H9 (cell line): ENCODE measurements around the gene LAMA3. TPM values are rescaled to one million over a fixed set of nuclear protein-coding genes. Genes with fewer than 3 reads are reported as not detected.

ENCODE experiments used
- DNase-seq: peaks from one replicate; pipeline ENCODE4 v3.0.0-alpha.2; 2017
- H2AFZ ChIP-seq: one replicate; pipeline ENCODE4 v1.6.1; 2013; ENCODE audit warnings: mild to moderate bottlenecking, low read length, control low read depth, moderate library complexity
- H2AK5ac ChIP-seq: 2 replicates; pipeline ENCODE4 v1.6.1; 2013; ENCODE audit warnings: low read length, control low read depth, mixed read lengths; ENCODE audit not compliant: insufficient read length
- H2BK120ac ChIP-seq: one replicate; pipeline ENCODE4 v1.6.1; 2013; ENCODE audit warnings: low read depth, mild to moderate bottlenecking, low read length, control low read depth, inconsistent platforms; ENCODE audit not compliant: poor library complexity, severe bottlenecking
- H2BK12ac ChIP-seq: 2 replicates; pipeline ENCODE4 v1.6.1; 2013; ENCODE audit warnings: low read length, control low read depth, mixed read lengths, low read depth; ENCODE audit not compliant: insufficient read length
- H2BK15ac ChIP-seq: 2 replicates; pipeline ENCODE4 v1.6.1; 2013; ENCODE audit warnings: low read depth, low read length, control low read depth
- H2BK20ac ChIP-seq: one replicate; pipeline ENCODE4 v1.6.1; 2013; ENCODE audit warnings: low read depth, mild to moderate bottlenecking, low read length, control low read depth, inconsistent platforms; ENCODE audit not compliant: poor library complexity, severe bottlenecking
- H2BK5ac ChIP-seq: 2 replicates; pipeline ENCODE4 v1.6.1; 2013; ENCODE audit warnings: low read length, control low read depth, mixed read lengths; ENCODE audit not compliant: insufficient read length
- H3K14ac ChIP-seq: 2 replicates; pipeline ENCODE4 v1.6.1; 2013; ENCODE audit warnings: low read length, control low read depth; ENCODE audit not compliant: insufficient read depth
- H3K18ac ChIP-seq: 2 replicates; pipeline ENCODE4 v1.6.1; 2013; ENCODE audit warnings: low read depth, mild to moderate bottlenecking, mixed read lengths, low read length, control low read depth; ENCODE audit not compliant: insufficient read length
- H3K23ac ChIP-seq: 2 replicates; pipeline ENCODE4 v1.6.1; 2013; ENCODE audit warnings: low read length, control low read depth, mixed read lengths, low read depth; ENCODE audit not compliant: insufficient read length
- H3K23me2 ChIP-seq: 2 replicates; pipeline ENCODE4 v1.6.1; 2013; ENCODE audit warnings: low read depth, mild to moderate bottlenecking, mixed read lengths, low read length, control low read depth; ENCODE audit not compliant: insufficient read length, poor library complexity, severe bottlenecking
- H3K27ac ChIP-seq: 2 replicates; pipeline ENCODE4 v1.5.1; 2013; ENCODE audit warnings: low read length, control low read depth, mixed read lengths, low read depth; ENCODE audit not compliant: insufficient read length
- H3K27me3 ChIP-seq: 2 replicates; pipeline ENCODE4 v1.6.1; 2013; ENCODE audit warnings: low read length, control low read depth, inconsistent platforms; ENCODE audit not compliant: insufficient read depth
- H3K4ac ChIP-seq: 2 replicates; pipeline ENCODE4 v1.6.1; 2013; ENCODE audit warnings: low read depth, mild to moderate bottlenecking, control low read depth, inconsistent platforms, low read length, moderate library complexity
- H3K4me1 ChIP-seq: 2 replicates; pipeline ENCODE4 v1.6.1; 2013; ENCODE audit warnings: low read length, control low read depth, inconsistent platforms; ENCODE audit not compliant: insufficient read depth
- H3K4me2 ChIP-seq: 2 replicates; pipeline ENCODE4 v1.6.1; 2013; ENCODE audit warnings: low read length, control low read depth, mixed read lengths; ENCODE audit not compliant: insufficient read length, insufficient read depth
- H3K56ac ChIP-seq: 2 replicates; pipeline ENCODE4 v1.6.1; 2013; ENCODE audit warnings: low read depth, mild to moderate bottlenecking, mixed read lengths, low read length, control low read depth; ENCODE audit not compliant: insufficient read length
- H3K79me1 ChIP-seq: 2 replicates; pipeline ENCODE4 v1.6.1; 2013; ENCODE audit warnings: low read depth, mild to moderate bottlenecking, moderate library complexity, low read length, control low read depth, inconsistent platforms; ENCODE audit not compliant: insufficient read depth, poor library complexity, severe bottlenecking
- H3K79me2 ChIP-seq: 2 replicates; pipeline ENCODE4 v1.6.1; 2013; ENCODE audit warnings: low read length, control low read depth, inconsistent platforms; ENCODE audit not compliant: insufficient read depth
- H3K9ac ChIP-seq: 2 replicates; pipeline ENCODE4 v1.6.1; 2013; ENCODE audit warnings: low read length, control low read depth, mixed read lengths; ENCODE audit not compliant: insufficient read length; ENCODE audit errors: extremely low read depth
- H3K9me3 ChIP-seq: one replicate; pipeline ENCODE4 v1.6.1; 2013; ENCODE audit warnings: low read depth, low read length, inconsistent platforms; ENCODE audit not compliant: control insufficient read depth
- H3T11ph ChIP-seq: one replicate; pipeline ENCODE4 v1.6.1; 2013; ENCODE audit warnings: mild to moderate bottlenecking, low read length, control low read depth, inconsistent platforms
- H4K20me1 ChIP-seq: one replicate; pipeline ENCODE4 v1.6.1; 2013; ENCODE audit not compliant: control insufficient read depth, insufficient read length, insufficient read depth
- H4K5ac ChIP-seq: 2 replicates; pipeline ENCODE4 v1.6.1; 2013; ENCODE audit warnings: low read depth, mild to moderate bottlenecking, mixed read lengths, low read length, control low read depth; ENCODE audit not compliant: insufficient read length
- H4K8ac ChIP-seq: replicated peaks from 2 replicates; pipeline ENCODE4 v1.6.1; 2013; ENCODE audit warnings: low read length, control low read depth, mixed read lengths, low read depth; ENCODE audit not compliant: insufficient read length
- H4K91ac ChIP-seq: 2 replicates; pipeline ENCODE4 v1.6.1; 2013; ENCODE audit warnings: low read depth, mild to moderate bottlenecking, moderate library complexity, mixed read lengths, low read length, control low read depth; ENCODE audit not compliant: insufficient read length
- H3K27ac Mint-ChIP-seq, 3 experiments: 2 replicates in 2 of 3; 3 replicates in 1 of 3; pipeline ENCODE4 v1.8.0; 2020 to 2021; ENCODE audit warnings: mixed read lengths in 3 of 3, mild to moderate bottlenecking in 1 of 3, moderate library complexity in 1 of 3
- H3K27me3 Mint-ChIP-seq: 2 replicates; pipeline ENCODE4 v1.8.0; 2021; ENCODE audit warnings: low read depth, mild to moderate bottlenecking, moderate library complexity, mixed read lengths
- H3K36me3 Mint-ChIP-seq, 3 experiments: 2 replicates in 2 of 3; 3 replicates in 1 of 3; pipeline ENCODE4 v1.8.0; 2020 to 2021; ENCODE audit warnings: low read depth in 3 of 3, mixed read lengths in 3 of 3; ENCODE audit not compliant: insufficient read depth in 1 of 3
- H3K4me1 Mint-ChIP-seq, 2 experiments: 2 replicates each; pipeline ENCODE4 v1.8.0; 2020; ENCODE audit warnings: mixed read lengths in 2 of 2
- H3K4me3 Mint-ChIP-seq, 2 experiments: 2 replicates in 1 of 2; 3 replicates in 1 of 2; pipeline ENCODE4 v1.8.0; 2020 to 2021; ENCODE audit warnings: mild to moderate bottlenecking in 2 of 2, mixed read lengths in 2 of 2, moderate library complexity in 1 of 2
- H3K9me3 Mint-ChIP-seq, 2 experiments: 2 replicates in 1 of 2; 3 replicates in 1 of 2; pipeline ENCODE4 v1.8.0; 2020; ENCODE audit warnings: mild to moderate bottlenecking in 2 of 2, mixed read lengths in 2 of 2, moderate library complexity in 1 of 2
- CTCF ChIP-seq: fragments of 200-600 bp; sonication (generic); conservative IDR thresholded peaks from 3 replicates; pipeline ENCODE4 v1.8.0; 2021; ENCODE audit warnings: antibody characterized with exemption, mild to moderate bottlenecking
- WGBS: extraction: QIAGEN DNeasy Blood & Tissue Kit; methylation state at CpG from one replicate; pipeline ENCODE4 v1.1.7; 2013; ENCODE audit warnings: missing lambda C conversion rate, low lambda C conversion rate, mixed read lengths; ENCODE audit not compliant: insufficient read length; ENCODE audit errors: extremely low coverage; 5-methylcytosine and 5-hydroxymethylcytosine counted together
- total RNA-seq: library from RNA; stranded (reverse); gene quantifications from 2 replicates; pipeline ENCODE4 v1.2.1, GENCODE V29; 2021

The LAMA3 gene
- total RNA-seq, 1 experiment from 2014 or later, result 0.33 TPM

- H3K9ac ChIP-seq, result no peak overlapping the region
- no peak overlapping the region for H3K27ac Mint-ChIP-seq
These were observed 29.0 kb downstream of the LAMA3 start for GRCh38 chr18:23718243-23718720.

More at GRCh38 chr18:23718243-23718720, 29.0 kb downstream of the LAMA3 start:
- H4K91ac ChIP-seq, result no peak overlapping the region
- no peak overlapping the region for H3T11ph ChIP-seq
- no peak for TF ChIP-seq CTCF
- H2BK15ac ChIP-seq, result no peak overlapping the region
- no peak overlapping the region for H2AFZ ChIP-seq
- no peak overlapping the region for H2BK12ac ChIP-seq
- DNase-seq, result no peak
- no peak overlapping the region for H2BK20ac ChIP-seq
- Mint-ChIP-seq H3K9me3 (no peaks in the 10 kb centered on the region), H3K4me3 (no peak overlapping the region), H3K27me3 (no peaks in the 10 kb centered on the region), H3K4me1 (peaks cover 9 to 12% of the 10 kb centered on the region in 2 experiments; a peak in 3 of 4 replicates), H3K36me3 (no peaks in the 10 kb centered on the region)
- no peak overlapping the region for H3K27ac ChIP-seq
- H3K56ac ChIP-seq, result no peak overlapping the region
- no peaks in the 10 kb centered on the region for H3K9me3 ChIP-seq
- H3K18ac ChIP-seq, result no peak overlapping the region
- no peak overlapping the region for H2BK120ac ChIP-seq
- no peaks in the 10 kb centered on the region for H3K79me1 ChIP-seq
- no peak overlapping the region for H3K23ac ChIP-seq
- no peaks in the 10 kb centered on the region for H4K20me1 ChIP-seq
- no peak overlapping the region for H3K4me2 ChIP-seq
- no peaks in the 10 kb centered on the region for H3K79me2 ChIP-seq
- no peaks in the 10 kb centered on the region for H3K27me3 ChIP-seq
- no peaks in the 10 kb centered on the region for H3K23me2 ChIP-seq
- WGBS, result no CpG with 5 or more reads among the region's 5 CpGs
- H4K8ac ChIP-seq, result no peak overlapping the region
- no peak overlapping the region for H3K4ac ChIP-seq
- H4K5ac ChIP-seq, result no peak overlapping the region
- H2AK5ac ChIP-seq, result no peak overlapping the region
- no peaks in the 10 kb centered on the region; the same call in 1 of the 2 replicates for H3K4me1 ChIP-seq
- H2BK5ac ChIP-seq, result no peak overlapping the region
- no peak overlapping the region for H3K14ac ChIP-seq
